HCEC 1CT (cell line): ENCODE results near the gene ADCY1.

Experiments used
- DNase-seq: peaks from one replicate; pipeline ENCODE4 v3.0.0-alpha.2; 2017

ADCY1 gene

GRCh38 chr7:45654341-45654740, 80.2 kb downstream of the ADCY1 start:
- no peak for DNase-seq

- DNase-seq, result no peak
Measured at GRCh38 chr7:45655539-45655938, 81.4 kb downstream of the ADCY1 start.

GRCh38 chr7:45656431-45656830, 82.3 kb downstream of the ADCY1 start:
- DNase-seq, result no peak

GRCh38 chr7:45657136-45657889, 83.1 kb downstream of the ADCY1 start:
- no peak for DNase-seq

- DNase-seq, result no peak
Measured at GRCh38 chr7:45657890-45658715, 83.9 kb downstream of the ADCY1 start.

- no peak for DNase-seq
Measured at GRCh38 chr7:45658716-45659495, 84.7 kb downstream of the ADCY1 start.

GRCh38 chr7:45659496-45660139, 85.5 kb downstream of the ADCY1 start:
- DNase-seq, result no peak

- DNase-seq, result no peak
Measured at GRCh38 chr7:45660201-45660900, 86.2 kb downstream of the ADCY1 start.

- DNase-seq, result no peak
Measured at GRCh38 chr7:45660901-45661211, 86.7 kb downstream of the ADCY1 start.

GRCh38 chr7:45661302-45661995, 87.3 kb downstream of the ADCY1 start:
- no peak for DNase-seq

GRCh38 chr7:45662018-45662417, 87.8 kb downstream of the ADCY1 start:
- DNase-seq, result no peak

- no peak for DNase-seq
Measured at GRCh38 chr7:45662540-45663166, 88.5 kb downstream of the ADCY1 start.

- DNase-seq, result peak; percentile 14
Measured at GRCh38 chr7:45663167-45663921, 89.2 kb downstream of the ADCY1 start.

- no peak for DNase-seq
Measured at GRCh38 chr7:45663965-45664633, 89.9 kb downstream of the ADCY1 start.

GRCh38 chr7:45665172-45665571, 91.0 kb downstream of the ADCY1 start:
- no peak for DNase-seq

GRCh38 chr7:45670227-45670626, 96.1 kb downstream of the ADCY1 start:
- no peak for DNase-seq

- DNase-seq, result no peak
Measured at GRCh38 chr7:45670717-45671116, 96.5 kb downstream of the ADCY1 start.

GRCh38 chr7:45677311-45677900, 103.2 kb downstream of the ADCY1 start:
- DNase-seq, result no peak

- no peak for DNase-seq
Measured at GRCh38 chr7:45679516-45679915, 105.3 kb downstream of the ADCY1 start.

GRCh38 chr7:45680776-45681175, 106.6 kb downstream of the ADCY1 start:
- no peak for DNase-seq
